Mucosa of stomach (tissue), 1 donor: ENCODE data around the gene GRAMD1B.

ENCODE experiments used
- H3K27me3 ChIP-seq: one replicate; pipeline ENCODE4 v1.7.0; 2013; ENCODE audit warnings: mild to moderate bottlenecking, low read length; ENCODE audit not compliant: control insufficient read depth, insufficient read depth
- H3K36me3 ChIP-seq: one replicate; pipeline ENCODE4 v1.7.0; 2013; ENCODE audit warnings: low read length; ENCODE audit not compliant: control insufficient read depth, insufficient read depth
- H3K4me1 ChIP-seq: one replicate; pipeline ENCODE4 v1.7.0; 2013; ENCODE audit warnings: mild to moderate bottlenecking, low read length; ENCODE audit not compliant: control insufficient read depth, insufficient read depth
- H3K4me3 ChIP-seq: one replicate; pipeline ENCODE4 v1.7.0; 2013; ENCODE audit warnings: low read length
- H3K9ac ChIP-seq: one replicate; pipeline ENCODE4 v1.7.0; 2013; ENCODE audit warnings: mild to moderate bottlenecking, low read length, moderate library complexity
- H3K9me3 ChIP-seq: one replicate; pipeline ENCODE4 v1.7.0; 2013; ENCODE audit warnings: mild to moderate bottlenecking, low read length, moderate library complexity; ENCODE audit not compliant: control insufficient read depth
- donor health status: Pancreatic carcinoma.

Gene GRAMD1B

DNA sequence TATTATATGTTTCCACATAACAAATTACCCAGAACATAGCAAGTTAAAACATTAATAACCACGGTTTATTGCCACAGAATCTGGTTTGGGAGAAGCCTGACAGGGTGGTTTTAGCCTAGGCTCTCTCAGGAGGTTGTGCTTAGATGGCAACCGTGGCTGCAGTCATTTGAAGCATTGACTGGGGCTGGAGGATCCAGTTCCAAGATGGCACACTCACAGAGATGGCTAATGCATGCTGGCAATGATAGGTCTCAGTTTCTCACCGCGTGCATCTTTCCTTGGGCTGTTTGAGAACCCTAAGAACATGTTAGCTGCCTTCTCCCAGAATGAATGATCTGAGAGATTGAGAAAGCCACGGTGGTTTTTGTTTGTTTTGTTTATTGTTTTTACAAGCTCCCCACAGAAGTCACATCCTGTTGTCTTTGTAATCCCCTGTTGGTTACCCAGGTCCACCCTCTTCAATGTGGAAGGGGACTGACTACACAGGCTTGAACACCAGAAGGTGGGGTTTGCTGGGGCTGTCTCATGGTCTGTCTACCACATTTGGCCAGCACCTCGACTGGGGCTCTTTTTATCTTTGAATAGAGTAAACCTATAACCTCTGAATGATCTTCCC is 36.6 kb upstream of the GRAMD1B start:
- Histone ChIP-seq H3K4me1 (no peaks in the 10 kb centered on the region), H3K36me3 (no peaks in the 10 kb centered on the region), H3K4me3 (no peak overlapping the region), H3K27me3 (no peaks in the 10 kb centered on the region), H3K9me3 (no peaks in the 10 kb centered on the region), H3K9ac (no peak overlapping the region)

- H3K4me3 ChIP-seq: no peak overlapping the region
- H3K27me3 ChIP-seq: peaks cover 6% of the 10 kb centered on the region
- H3K9me3 ChIP-seq: no peaks in the 10 kb centered on the region
- H3K9ac ChIP-seq: no peak overlapping the region
- no peaks in the 10 kb centered on the region for H3K36me3 ChIP-seq
- H3K4me1 ChIP-seq: no peaks in the 10 kb centered on the region
These were observed 25.4 kb upstream of the GRAMD1B start for GRCh38 chr11:123404676-123405075.

- Histone ChIP-seq H3K9me3 (no peaks in the 10 kb centered on the region), H3K4me1 (no peaks in the 10 kb centered on the region), H3K4me3 (no peak overlapping the region), H3K27me3 (peaks cover 6% of the 10 kb centered on the region), H3K9ac (no peak overlapping the region), H3K36me3 (no peaks in the 10 kb centered on the region)
These were observed 24.9 kb upstream of the GRAMD1B start for GRCh38 chr11:123405123-123405592.

GRCh38 chr11:123406441-123407129 is 23.5 kb upstream of the GRAMD1B start:
- H3K4me1 ChIP-seq: no peaks in the 10 kb centered on the region
- no peak overlapping the region for H3K4me3 ChIP-seq
- peaks cover 9% of the 10 kb centered on the region for H3K27me3 ChIP-seq
- H3K9me3 ChIP-seq: no peaks in the 10 kb centered on the region
- H3K9ac ChIP-seq: no peak overlapping the region
- no peaks in the 10 kb centered on the region for H3K36me3 ChIP-seq

DNA sequence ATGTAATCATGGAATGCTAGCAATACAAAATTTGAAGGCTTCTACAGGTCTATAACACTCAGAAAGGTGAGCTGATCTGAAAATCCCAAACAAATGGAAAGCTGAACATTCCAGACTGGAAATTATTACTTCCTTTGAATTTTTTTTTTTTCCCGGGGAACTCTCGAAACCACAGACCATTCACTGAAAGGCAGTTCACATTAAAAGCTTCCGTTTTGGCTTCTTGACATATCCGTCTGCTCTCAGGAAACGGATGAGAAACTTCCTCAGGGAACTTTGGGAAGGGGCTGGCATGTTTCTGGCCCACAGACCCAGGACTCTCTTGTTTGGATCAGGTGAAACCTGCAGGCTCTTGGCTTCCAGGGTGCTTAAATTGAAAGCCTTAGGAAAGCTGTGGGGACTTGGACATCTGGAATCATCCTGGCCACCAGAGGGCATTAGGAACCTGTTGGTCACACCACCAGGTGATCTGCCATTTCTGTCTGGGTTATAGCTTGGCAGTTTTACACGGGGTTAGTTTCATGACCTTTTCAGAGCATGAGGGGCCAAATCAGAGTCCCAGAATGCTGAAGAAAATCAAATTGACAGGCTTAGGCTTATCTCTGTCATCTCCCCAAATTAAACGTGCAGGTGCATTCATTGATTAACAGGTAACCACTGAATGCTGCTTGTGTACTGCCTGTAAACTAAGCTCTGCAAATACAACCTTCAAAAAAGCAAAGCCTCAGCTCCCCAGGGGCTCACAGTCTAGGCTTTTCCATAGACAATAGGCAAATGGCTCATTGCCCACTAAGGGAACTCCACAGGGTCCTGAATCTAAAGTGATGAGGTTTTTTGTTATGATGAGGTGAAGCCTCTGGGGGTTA is 22.7 kb upstream of the GRAMD1B start:
- H3K4me3 ChIP-seq: no peak overlapping the region
- H3K27me3 ChIP-seq: peaks cover 9% of the 10 kb centered on the region
- no peaks in the 10 kb centered on the region for H3K4me1 ChIP-seq
- H3K9me3 ChIP-seq: no peaks in the 10 kb centered on the region
- H3K36me3 ChIP-seq: no peaks in the 10 kb centered on the region
- H3K9ac ChIP-seq: no peak overlapping the region

GRCh38 chr11:123407996-123408597 is 22.0 kb upstream of the GRAMD1B start:
- Histone ChIP-seq H3K9ac (no peak overlapping the region), H3K27me3 (peaks cover 9% of the 10 kb centered on the region), H3K9me3 (no peaks in the 10 kb centered on the region), H3K36me3 (no peaks in the 10 kb centered on the region), H3K4me3 (no peak overlapping the region), H3K4me1 (no peaks in the 10 kb centered on the region)

GRCh38 chr11:123408619-123409455 is 21.2 kb upstream of the GRAMD1B start:
- Histone ChIP-seq H3K36me3 (no peaks in the 10 kb centered on the region), H3K4me3 (no peak overlapping the region), H3K9ac (no peak overlapping the region), H3K27me3 (peaks cover 9% of the 10 kb centered on the region), H3K4me1 (no peaks in the 10 kb centered on the region), H3K9me3 (no peaks in the 10 kb centered on the region)

DNA sequence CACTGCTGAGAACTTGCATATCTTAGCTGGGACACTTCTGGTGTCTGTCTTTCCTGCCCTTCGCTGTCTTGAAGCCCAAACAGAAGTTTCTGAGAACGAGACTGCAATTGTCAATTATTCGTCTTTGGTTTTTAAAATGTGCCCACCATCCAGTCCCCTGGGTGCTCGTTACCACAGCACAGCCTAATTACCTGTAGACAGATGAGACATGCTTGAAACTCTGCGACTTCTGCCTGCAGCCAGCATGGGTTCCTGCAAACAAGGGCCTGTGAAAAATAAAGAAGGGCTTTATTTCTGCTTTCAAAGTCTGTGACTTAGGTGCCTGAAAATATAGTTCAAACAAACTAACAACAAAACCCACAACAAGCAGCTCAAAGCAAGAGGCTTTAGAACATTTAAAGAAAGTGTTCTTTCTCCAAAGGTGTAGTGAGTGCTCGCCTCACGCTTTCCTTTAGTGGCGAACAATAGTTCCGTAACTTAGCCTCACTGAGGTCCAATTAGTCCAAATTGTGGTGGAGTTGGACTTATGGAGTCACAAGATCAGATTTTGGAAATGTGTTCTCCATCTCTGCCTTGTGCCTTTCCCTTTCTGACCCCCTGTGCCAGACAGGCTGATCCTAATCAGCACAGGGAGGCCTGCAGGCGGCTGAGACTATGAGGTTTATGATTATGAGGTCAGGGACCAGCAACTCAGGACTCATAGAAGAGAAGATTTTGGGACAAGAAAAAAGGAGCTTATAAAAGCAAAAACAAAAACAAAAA is 20.4 kb upstream of the GRAMD1B start:
- no peaks in the 10 kb centered on the region for H3K9me3 ChIP-seq
- H3K27me3 ChIP-seq: peaks cover 9% of the 10 kb centered on the region
- H3K9ac ChIP-seq: no peak overlapping the region
- no peak overlapping the region for H3K4me3 ChIP-seq
- no peaks in the 10 kb centered on the region for H3K4me1 ChIP-seq
- H3K36me3 ChIP-seq: no peaks in the 10 kb centered on the region

GRCh38 chr11:123410218-123410549 is 19.9 kb upstream of the GRAMD1B start:
- Histone ChIP-seq H3K27me3 (peaks cover 9% of the 10 kb centered on the region), H3K4me1 (no peaks in the 10 kb centered on the region), H3K4me3 (no peak overlapping the region), H3K9ac (no peak overlapping the region), H3K9me3 (no peaks in the 10 kb centered on the region), H3K36me3 (no peaks in the 10 kb centered on the region)

GRCh38 chr11:123413636-123414035 is 16.4 kb upstream of the GRAMD1B start:
- Histone ChIP-seq H3K4me3 (no peak overlapping the region), H3K27me3 (peaks cover 3% of the 10 kb centered on the region), H3K4me1 (no peaks in the 10 kb centered on the region), H3K9me3 (no peaks in the 10 kb centered on the region), H3K36me3 (no peaks in the 10 kb centered on the region), H3K9ac (no peak overlapping the region)

- H3K27me3 ChIP-seq: peaks cover 3% of the 10 kb centered on the region
- H3K36me3 ChIP-seq: no peaks in the 10 kb centered on the region
- H3K4me3 ChIP-seq: no peak overlapping the region
- H3K9me3 ChIP-seq: no peaks in the 10 kb centered on the region
- no peaks in the 10 kb centered on the region for H3K4me1 ChIP-seq
- H3K9ac ChIP-seq: no peak overlapping the region
These were observed 13.5 kb upstream of the GRAMD1B start for GRCh38 chr11:123416566-123416965.
